AG08396 (cell line): ENCODE results near the gene ZFTA.
"Not testable (repeated sequence)": the region's sequence is repeated elsewhere in the genome, so short reads cannot be mapped to it uniquely, and the experiment has no call there.

ENCODE experiments used
- DNase-seq: peaks from one replicate; pipeline ENCODE4 v3.0.0; 2012; ENCODE audit warnings: low spot score, mixed read lengths

ZFTA gene

GRCh38 chr11:63775191-63775590 is 6.6 kb upstream of the ZFTA start:
- DNase-seq, result no peak

GRCh38 chr11:63771741-63772318 is 3.3 kb upstream of the ZFTA start:
- not testable (repeated sequence) for DNase-seq

GRCh38 chr11:63770763-63771162 is 2.2 kb upstream of the ZFTA start:
- no peak for DNase-seq

GRCh38 chr11:63769714-63770455 is 1.3 kb upstream of the ZFTA start:
- no peak for DNase-seq

GRCh38 chr11:63769042-63769713 is 603 bp upstream of the ZFTA start:
- peak; percentile 86 for DNase-seq

- DNase-seq, result peak; percentile 80
These were observed 874 bp downstream of the ZFTA start for GRCh38 chr11:63767565-63768236.

- DNase-seq, result no peak
These were observed 1.4 kb downstream of the ZFTA start for GRCh38 chr11:63767267-63767564.

- no peak for DNase-seq
These were observed 1.9 kb downstream of the ZFTA start for GRCh38 chr11:63766531-63767235.

- DNase-seq, result no peak
These were observed 2.8 kb downstream of the ZFTA start for GRCh38 chr11:63765688-63766241.

GRCh38 chr11:63764679-63765647 is 3.6 kb downstream of the ZFTA start:
- DNase-seq, result peak; percentile 25

GRCh38 chr11:63764340-63764678 is 4.3 kb downstream of the ZFTA start:
- DNase-seq, result no peak

- peak; percentile 24 for DNase-seq
These were observed 4.9 kb downstream of the ZFTA start for GRCh38 chr11:63763496-63764339.

GRCh38 chr11:63762654-63763495 is 5.7 kb downstream of the ZFTA start:
- DNase-seq, result peak; percentile 63

- DNase-seq, result peak; percentile 23
These were observed 6.5 kb downstream of the ZFTA start for GRCh38 chr11:63761931-63762653.

- no peak for DNase-seq
These were observed 7.4 kb downstream of the ZFTA start for GRCh38 chr11:63761188-63761587.

- DNase-seq, result no peak
These were observed 8.0 kb downstream of the ZFTA start for GRCh38 chr11:63760487-63761079.

GRCh38 chr11:63756919-63757761 is 11.4 kb downstream of the ZFTA start:
- DNase-seq, result no peak
